Left cardiac atrium (tissue), 4 donors: ENCODE results near the gene LIMS2. TPM values are rescaled to one million over a fixed set of nuclear protein-coding genes. Genes with fewer than 3 reads are reported as not detected.

ENCODE experiments used
- ATAC-seq, 2 donors: fragments of 200-7000 bp; cut with Tn5 transposase; one replicate each; pipeline ENCODE4 v1.9.1; 2020; ENCODE audit warnings: mild to moderate bottlenecking in 2 of 2, moderate library complexity in 2 of 2
- DNase-seq: peaks from one replicate; pipeline ENCODE4 v3.0.0-alpha.2; 2020
- intact Hi-C, 2 donors: fragments of 100-400 bp; cut with DNase I; formaldehyde crosslinking; loops; one replicate each; pipeline versions ENCODE4 v1.14.1 to v1.15.1; 2022 to 2023
- total RNA-seq, 2 donors: library from RNA; stranded (reverse); fragmentation: NEBNext Ultra II Directional; extraction: Animal tissue kit (Norgen Biotek cat#: 25700); gene quantifications; one replicate each; pipeline ENCODE4 v1.2.1, GENCODE V29; 2021
- donor health status: DM: no; HTN: yes; CAD: no.
- donor health status: DM: no; HTN: yes; CAD: no; lungs with severe emphysema.
- donor health status: DM: yes; HTN: yes; CAD: no.
- donor health status: Dilated cardiomyopathy.

Gene LIMS2
- total RNA-seq, 2 donors from 2014 or later: 157 to 204 TPM

GRCh38 chr2:127680706-127681287 is 5.5 kb upstream of the LIMS2 start:
- intact Hi-C loops: no loop called here

GRCh38 chr2:127679680-127680361 is 4.5 kb upstream of the LIMS2 start:
- ATAC-seq (no peak), DNase-seq (no peak)
- intact Hi-C loops: no loop called here

More at GRCh38 chr2:127680706-127681287, 5.5 kb upstream of the LIMS2 start:
- DNase-seq (no peak), ATAC-seq (no peak)

GRCh38 chr2:127678991-127679390 is 3.7 kb upstream of the LIMS2 start:
- DNase-seq: no peak
- intact Hi-C loops: no loop called here
- no peak for ATAC-seq

- intact Hi-C loops: no loop called here
Observed at GRCh38 chr2:127678531-127678930, 3.2 kb upstream of the LIMS2 start.

GRCh38 chr2:127676906-127677305 is 1.6 kb upstream of the LIMS2 start:
- intact Hi-C loops: no loop called here
- ATAC-seq (no peak), DNase-seq (no peak)

More at GRCh38 chr2:127678531-127678930, 3.2 kb upstream of the LIMS2 start:
- ATAC-seq: no peak
- DNase-seq: no peak

GRCh38 chr2:127674241-127675209 is 805 bp downstream of the LIMS2 start:
- DNase-seq: peak; percentile 64
- peak; percentile 62 to 67 for ATAC-seq
- intact Hi-C loops: no loop called here

GRCh38 chr2:127673291-127674069 is 1.9 kb downstream of the LIMS2 start:
- intact Hi-C loops: no loop called here
- peak; percentile 40 for DNase-seq
- peak in 1 of 2 donors; percentile 14 for ATAC-seq

- ATAC-seq: peak; percentile 1 to 4
Observed at GRCh38 chr2:127672341-127673224, 2.7 kb downstream of the LIMS2 start.

GRCh38 chr2:127671557-127672302 is 3.6 kb downstream of the LIMS2 start:
- DNase-seq: no peak
- ATAC-seq: no peak
- intact Hi-C loops: no loop called here

More at GRCh38 chr2:127672341-127673224, 2.7 kb downstream of the LIMS2 start:
- intact Hi-C loops: no loop called here
- no peak for DNase-seq

- intact Hi-C loops: no loop called here
- DNase-seq (no peak), ATAC-seq (no peak)
Observed at GRCh38 chr2:127670957-127671290, 4.4 kb downstream of the LIMS2 start.

GRCh38 chr2:127670055-127670956 is 5.0 kb downstream of the LIMS2 start:
- ATAC-seq (no peak), DNase-seq (no peak)
- intact Hi-C loops: no loop called here

- DNase-seq: no peak
- intact Hi-C loops: no loop called here
Observed at GRCh38 chr2:127669056-127669455, 6.3 kb downstream of the LIMS2 start.

GRCh38 chr2:127665267-127665893 is 9.9 kb downstream of the LIMS2 start:
- intact Hi-C loops: no loop called here
- no peak for DNase-seq

More at GRCh38 chr2:127669056-127669455, 6.3 kb downstream of the LIMS2 start:
- ATAC-seq: no peak

GRCh38 chr2:127664895-127665225 is 10.5 kb downstream of the LIMS2 start:
- ATAC-seq (no peak), DNase-seq (no peak)

More at GRCh38 chr2:127665267-127665893, 9.9 kb downstream of the LIMS2 start:
- no peak for ATAC-seq

GRCh38 chr2:127664065-127664894 is 11.1 kb downstream of the LIMS2 start:
- ATAC-seq (peak; percentile 34 to 46), DNase-seq (no peak)
- intact Hi-C loops: no loop called here

More at GRCh38 chr2:127664895-127665225, 10.5 kb downstream of the LIMS2 start:
- intact Hi-C loops: no loop called here
